HG02884 (cell line): ENCODE results near the gene ZNF319.
"Not testable (repeated sequence)": the region's sequence is repeated elsewhere in the genome, so short reads cannot be mapped to it uniquely, and the experiment has no call there.

ENCODE experiments used
- ATAC-seq: cut with Tn5 transposase; IDR thresholded peaks from one replicate; pipeline ENCODE4 v1.9.1; 2021; ENCODE audit warnings: mild to moderate bottlenecking, moderate library complexity; ENCODE audit not compliant: unreplicated experiment

The ZNF319 gene

DNA sequence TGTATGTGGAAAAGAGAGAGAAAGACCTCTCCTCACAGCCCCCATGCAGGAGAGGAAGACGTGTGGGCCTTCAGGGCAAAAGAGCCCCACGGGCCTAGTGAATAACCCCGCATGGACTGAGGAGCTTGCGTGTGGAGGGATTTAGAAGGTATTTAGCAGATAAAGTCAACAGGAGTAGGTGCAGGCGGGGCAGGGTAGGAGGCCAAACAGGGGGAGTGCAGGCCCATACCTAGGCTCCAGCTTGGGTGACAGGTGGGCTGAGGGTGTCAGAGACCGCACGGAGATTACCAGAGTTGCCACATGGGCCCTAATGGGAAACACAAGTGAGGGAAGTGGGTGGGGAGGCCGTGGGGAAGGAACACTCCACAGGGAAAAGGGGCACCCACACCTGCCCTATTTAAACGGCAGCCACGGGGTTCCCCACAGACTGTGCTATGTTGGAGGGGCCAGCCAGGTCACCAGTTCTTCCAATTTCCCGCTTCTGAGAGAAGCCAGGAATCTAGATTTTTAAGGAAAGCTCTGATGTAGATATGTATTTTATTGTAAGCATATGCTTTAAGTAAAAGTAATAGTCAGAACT is 21.4 kb downstream of the ZNF319 start:
- ATAC-seq: no peak

DNA sequence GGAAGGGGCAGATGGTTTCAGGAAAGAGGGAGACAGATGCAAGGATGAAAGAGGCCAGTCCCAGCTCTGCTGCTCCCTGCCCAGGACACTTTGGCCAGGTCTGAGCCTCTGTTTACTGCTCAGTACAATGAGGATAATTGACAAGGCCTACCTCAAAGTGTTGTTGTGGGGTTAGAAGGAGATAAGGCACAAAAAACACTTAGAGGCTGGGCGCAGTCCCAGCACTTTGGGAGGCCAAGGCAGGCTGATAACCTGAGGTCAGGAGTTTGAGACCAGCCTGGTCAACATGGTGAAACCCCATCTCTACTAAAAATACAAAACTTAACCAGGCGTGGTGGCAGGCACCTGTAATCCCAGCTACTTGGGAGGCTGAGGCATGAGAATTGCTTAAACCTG is 22.4 kb downstream of the ZNF319 start:
- ATAC-seq: not testable (repeated sequence)

DNA sequence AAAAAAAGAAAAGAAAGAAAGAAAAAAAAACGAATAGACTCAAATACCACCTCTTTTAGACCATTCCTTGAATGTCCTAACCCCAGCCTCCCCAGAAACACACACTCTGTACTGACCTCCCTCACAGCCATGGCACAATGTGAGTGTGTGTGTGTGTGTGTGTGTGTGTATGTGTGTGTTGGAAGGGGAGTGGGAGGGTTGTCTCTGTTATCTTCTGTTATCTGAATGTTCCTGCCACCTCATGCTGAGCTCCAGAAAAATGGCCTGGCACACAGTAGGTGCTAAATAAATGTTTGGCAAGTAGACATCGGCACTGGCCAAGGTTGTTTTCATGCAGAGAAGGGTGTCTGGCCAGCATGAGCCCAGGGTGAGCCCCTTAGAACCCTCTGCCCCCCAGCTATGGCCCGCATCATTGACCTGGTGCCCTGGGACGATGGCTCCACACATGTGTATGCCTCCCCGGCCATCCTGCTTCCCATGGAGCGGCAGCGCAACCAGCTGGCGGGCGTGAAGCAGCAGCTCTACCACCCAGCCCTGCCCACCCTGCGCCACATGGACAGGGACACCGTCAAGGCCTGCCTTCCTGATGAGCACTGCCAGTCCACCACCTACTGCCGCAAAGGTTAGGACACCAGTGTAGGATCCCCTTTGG is 22.9 kb downstream of the ZNF319 start:
- ATAC-seq: no peak

DNA sequence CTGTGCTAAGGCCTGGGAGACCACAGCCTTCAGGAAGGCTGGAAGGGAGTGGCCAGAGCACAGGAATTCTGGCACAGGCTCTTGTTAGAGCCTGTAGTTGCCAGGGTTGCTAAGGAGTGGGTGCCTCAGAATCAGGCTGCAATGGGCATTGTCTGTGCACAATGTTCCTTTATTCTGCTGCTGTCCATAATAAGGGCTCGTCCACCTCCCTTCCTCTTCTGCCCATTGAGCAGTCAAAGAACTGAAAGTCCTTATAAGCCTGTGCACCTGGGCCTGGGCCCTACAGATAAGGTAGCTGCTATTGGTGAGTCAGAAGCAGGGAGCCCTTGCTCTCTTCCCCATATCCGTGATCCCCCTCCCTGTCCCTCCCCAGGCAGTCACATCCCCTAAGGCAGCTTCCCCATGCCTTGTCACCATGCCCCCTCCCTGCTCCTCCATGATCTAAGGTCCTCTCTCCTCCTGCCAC is 24.1 kb downstream of the ZNF319 start:
- no peak for ATAC-seq

DNA sequence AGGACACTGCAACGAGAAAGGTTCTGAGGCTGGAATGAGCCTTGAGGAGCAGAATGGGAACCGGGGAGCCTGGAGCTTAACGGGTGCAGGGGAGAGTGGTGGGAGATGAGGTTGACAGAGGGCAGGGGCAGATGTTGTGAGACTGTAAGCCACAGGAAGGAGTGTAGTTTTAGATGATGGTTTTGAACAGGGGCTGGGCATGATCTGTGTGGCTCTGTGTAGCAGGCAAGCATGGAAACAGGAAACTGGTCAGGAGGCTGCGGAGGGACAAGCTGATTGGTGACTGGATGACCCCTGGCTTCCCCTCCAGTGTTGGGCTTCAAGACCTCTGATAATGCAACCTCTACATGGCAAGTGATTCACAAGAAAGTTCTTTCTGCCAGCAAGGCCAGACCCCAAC is 28.2 kb downstream of the ZNF319 start:
- ATAC-seq: no peak

DNA sequence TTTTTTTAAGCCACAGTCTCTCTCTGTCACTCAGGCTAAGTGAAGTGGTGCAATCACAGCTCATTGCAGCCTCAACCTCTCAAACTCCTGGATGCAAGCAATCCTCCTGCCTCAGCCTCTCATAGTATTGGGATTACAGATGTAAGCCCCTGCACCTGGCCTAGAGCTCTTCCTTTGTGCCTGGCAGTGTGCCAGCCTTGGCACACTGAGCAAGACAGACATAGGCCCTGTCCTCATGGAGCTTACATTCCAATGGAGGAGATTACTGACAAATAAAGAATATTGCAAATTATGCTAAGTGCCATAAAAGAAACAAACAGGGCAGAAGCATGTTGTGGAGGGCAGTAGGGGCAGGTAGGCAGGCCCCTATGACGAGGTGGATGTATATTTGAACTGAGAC is 28.6 kb downstream of the ZNF319 start:
- no peak for ATAC-seq

DNA sequence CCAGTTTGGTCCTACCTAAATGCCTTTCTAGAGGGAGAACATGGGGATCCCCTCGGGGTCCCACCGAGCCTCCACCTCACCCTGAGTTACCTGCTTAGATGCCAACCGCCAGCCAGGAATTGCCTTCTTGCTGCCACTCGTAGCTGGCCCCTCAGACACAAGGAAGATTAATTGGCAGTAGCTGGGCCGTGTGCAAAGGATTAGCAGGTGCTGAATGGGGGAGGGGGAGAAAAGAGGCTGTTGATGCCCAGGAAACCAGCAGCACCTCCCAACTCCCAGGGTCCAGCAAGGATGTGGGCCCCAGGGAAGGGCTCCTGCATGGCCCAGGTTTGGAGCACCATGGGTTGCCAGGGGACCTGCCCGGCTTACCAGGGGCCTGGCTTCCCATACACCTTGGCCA is 29.5 kb downstream of the ZNF319 start, which contains the start of gene CNGB1:
Gene CNGB1, minus strand, starts transcription at position 159 of the 400 bp plus-strand sequence. CDS start 3,842 bp downstream, outside the sequence.
- no peak for ATAC-seq

DNA sequence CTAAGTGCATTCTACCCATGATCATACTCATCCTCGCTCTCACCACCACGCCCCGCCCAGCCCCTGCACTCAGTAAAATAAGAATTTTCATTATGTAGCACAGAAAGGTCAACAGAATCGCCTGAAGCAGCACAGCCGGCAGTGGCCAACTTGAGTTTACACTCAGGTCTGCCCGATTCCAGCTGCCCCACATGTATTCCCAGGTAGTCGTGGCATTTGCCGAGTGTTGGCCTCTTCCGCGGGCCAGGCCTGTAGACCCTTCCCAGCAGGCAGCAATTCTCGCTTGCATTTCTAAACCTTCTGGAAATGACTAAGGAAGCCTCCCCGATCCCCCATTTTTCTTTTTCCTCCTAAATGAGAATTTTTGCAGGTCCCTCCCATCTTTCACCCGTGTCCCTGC is 30.2 kb downstream of the ZNF319 start:
- no peak for ATAC-seq

DNA sequence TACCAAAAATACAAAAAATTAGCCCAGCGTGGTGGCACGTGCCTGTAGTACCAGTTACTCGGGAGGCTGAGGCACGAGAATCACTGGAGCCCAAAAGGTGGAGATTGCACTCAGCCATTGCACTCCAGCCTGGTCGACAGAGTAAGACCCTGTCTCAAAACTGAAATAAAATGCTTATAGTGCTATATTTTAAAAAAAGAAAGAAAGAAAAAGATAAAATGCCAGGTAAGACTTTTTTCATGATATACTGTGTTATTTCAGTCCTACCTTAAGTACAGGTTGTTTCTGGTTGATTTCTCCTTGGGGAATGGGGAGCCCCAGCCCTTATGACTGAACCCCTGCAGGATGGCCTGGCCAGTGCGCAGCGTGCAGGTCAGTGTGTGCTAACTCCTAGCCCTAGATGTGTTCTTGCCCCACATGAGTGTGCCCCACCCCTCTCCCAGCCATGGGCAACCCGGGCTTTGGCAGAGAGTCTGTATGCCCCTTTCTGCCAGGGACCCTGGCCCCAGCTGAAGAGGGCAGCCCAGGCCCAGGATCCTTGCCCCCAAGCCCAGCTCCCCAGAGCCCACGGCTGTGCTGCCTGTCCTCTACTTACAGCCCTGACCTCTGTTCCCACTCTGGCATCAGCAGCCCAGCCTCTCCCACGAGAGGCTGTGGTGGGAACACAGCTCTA is 30.9 kb downstream of the ZNF319 start:
- ATAC-seq: no peak

DNA sequence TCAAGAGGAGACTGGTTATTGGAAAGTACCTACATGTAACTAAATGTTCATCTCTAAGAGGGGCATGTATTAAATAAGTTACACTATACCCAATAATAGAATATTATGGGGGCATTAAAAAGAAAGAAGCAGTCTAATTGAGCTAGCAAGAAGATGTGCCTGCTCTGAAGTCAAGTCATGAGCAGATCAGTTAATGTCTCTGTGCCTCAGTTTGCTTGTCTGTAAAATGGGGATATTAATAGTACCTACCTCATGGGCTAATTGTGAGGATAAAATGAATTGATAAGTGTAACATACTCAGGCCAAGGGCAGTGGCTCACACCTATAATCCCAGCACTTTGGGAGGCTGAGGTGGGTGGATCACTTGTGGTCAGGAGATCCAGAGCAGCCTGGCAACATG is 32.6 kb downstream of the ZNF319 start:
- ATAC-seq: no peak

DNA sequence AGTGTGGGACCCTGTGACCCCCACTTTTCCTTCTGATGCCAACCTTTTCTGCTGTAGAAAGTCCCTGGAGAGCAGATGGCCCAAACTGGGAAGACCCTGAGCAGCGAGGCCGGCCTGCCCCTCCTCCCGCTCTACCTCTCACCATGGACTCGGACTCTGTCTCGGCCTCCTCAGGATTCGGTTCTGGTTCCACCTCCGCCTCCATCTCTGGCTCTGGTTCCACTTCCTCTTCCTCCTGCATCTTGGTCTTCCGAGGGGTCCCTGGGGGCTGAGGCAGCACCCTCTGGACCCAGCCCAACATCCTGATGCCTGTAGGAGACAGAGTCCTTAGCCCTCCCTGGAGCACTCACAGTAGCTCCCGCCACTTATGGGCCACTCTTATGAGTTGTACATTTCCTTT is 33.5 kb downstream of the ZNF319 start:
- ATAC-seq: no peak

DNA sequence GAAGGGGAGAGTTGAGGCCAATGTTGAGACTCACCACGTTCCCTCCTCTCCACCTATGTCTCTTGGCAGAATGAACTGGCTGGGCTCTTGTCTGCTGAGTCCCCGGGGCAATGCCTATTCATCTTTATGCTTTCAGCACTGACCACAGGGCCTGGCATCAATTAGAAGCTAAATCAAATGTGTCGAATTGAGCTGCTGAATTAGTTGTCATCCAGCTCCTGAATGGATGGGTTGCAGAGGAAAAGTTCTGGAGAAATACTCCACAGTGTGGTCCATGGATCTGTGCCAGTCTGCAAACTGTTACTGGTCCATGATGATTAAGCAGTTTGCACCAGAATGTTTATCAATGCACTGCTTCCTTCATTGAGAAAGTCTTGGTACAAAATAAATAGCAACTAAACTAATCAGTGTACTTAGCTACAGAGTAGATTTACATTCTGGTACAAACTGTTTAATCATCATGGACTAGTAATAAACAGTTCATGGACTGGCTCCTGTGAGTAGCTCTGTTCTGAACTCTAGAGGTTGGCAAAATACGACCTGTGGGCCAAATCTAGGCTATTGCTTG is 34.2 kb downstream of the ZNF319 start:
- no peak for ATAC-seq

DNA sequence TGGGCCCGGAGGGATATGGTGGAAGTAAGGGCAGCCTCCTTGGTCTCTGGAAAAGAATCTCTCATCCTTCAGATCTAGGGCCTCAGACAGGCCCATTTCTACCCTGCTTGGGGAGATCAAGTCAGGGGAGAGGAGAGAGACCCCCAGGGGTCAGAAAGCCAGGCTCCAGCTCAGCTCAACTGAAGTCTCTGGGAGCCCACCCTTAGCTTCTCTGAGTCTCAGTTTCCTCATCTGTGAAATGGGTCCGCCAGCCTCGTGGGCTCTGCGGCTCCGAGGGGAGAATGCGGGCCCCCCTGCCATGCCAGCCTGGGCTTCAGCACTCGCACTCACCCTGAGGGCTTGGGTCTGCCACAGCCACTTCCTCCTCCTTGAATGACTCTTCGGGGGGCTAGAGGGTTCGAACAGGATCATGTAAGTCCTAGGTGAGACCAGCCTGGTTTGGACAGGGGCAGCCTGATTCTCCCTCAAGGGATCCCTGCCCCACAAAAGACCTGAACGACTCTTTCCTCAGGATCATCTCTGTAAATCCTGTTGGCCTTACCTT is 36.2 kb downstream of the ZNF319 start:
- no peak for ATAC-seq

DNA sequence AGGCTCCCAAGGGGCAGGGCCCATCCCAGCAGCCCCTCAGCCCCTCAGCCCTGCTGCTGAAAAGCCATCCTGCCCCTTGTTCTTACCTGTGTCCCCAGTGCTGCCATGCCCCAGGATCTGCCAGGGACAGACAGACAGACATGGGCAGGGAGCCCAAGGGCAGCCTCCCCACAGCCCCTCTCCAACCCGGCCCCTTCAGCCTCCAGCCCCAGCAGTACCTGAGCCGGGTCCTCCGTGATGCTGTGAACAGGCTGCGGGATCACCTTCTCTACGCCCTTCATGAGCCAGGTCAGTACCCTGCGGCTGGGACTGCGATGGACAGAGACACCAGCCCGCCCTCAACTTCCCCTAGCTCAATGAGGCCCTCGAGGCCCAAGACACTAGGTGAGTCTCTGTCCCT is 37.7 kb downstream of the ZNF319 start:
- no peak for ATAC-seq

DNA sequence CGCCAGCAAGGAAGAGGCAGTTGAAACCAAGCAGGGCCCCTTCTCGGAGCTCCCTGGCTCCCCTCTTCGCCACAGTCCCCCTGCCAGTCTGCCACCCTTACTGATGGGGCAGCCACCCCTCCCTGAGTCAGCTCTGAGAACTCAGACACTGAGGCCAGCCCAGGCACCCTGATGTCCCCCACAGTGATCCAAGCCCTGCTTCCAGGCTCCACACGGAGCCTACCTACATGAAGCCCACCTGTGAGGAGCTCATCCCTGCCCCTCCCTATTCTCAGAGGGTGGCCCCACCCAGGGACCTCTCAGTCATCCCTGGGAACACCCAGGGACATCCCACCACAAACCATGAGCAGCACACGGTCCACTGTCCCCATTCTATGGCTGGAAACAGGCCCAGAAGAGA is 38.4 kb downstream of the ZNF319 start:
- no peak for ATAC-seq

DNA sequence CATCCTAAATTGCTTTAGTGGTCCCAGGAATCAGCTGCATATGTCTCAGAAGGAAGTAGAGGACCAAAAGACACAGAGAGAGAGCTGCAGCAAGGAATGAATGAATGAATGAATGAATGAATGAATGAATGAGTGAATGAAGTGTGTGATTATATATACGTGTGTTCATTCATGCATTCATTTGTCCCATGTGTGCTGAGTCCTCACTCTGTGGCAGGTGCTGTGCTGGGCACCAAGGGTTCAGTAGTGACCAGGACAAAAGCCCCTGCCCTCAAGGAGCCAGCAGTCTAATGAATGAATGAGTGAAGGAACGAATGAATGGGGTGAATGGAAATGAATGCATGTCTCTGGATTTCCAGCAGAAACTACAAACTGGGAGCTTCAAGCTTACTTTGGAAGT is 38.9 kb downstream of the ZNF319 start:
- ATAC-seq: no peak

DNA sequence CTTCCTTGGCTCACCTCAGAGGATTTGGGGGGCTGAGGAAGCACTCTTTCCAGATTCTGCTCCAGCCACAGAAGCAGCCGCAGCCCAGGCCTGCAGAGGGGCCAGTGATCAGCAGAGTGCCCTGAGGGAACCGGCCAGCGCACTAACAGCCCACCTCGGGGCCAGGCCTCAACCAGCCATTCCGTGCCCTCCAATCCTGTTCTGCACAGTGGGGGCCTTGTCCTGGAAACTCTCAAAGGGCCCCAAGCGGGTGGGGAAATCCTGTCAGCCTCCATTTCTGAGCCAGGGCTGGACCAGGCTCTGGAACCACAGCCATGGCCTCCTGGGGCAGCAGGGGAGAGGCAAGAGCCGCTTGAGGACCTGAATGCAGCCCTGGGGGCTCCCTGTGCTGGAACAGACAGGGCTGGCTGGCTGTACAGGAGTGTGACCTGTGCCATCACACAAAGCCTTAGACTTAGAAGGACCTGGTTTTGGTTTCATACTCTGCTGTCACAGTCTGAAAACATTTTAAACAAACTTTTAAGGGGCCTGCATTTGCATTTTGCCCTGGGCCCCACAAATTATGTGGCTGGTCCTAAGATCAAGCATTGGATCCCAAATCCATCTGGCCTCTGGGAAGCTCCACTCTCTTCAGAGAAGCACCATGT is 39.5 kb downstream of the ZNF319 start:
- ATAC-seq: no peak

DNA sequence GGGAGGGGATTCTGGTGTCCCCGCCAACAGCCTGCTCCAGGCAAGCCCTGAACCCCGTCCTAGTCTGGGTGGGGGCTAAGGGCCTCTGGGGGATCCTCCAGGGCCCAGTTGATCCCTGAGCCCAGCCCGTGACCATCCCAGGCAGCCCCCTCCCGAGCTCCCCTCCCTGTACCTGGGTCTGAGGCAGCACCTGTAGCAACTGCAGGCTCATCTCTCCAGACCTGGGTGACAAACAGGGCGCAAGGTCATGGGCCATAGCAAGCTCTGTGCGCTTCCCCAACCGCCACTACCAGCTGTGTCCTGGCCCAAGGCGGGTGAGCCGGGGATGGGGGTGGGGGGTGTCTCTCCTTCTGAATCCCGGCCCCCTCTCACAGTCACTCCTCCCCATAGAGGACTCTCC is 40.2 kb downstream of the ZNF319 start:
- no peak for ATAC-seq

DNA sequence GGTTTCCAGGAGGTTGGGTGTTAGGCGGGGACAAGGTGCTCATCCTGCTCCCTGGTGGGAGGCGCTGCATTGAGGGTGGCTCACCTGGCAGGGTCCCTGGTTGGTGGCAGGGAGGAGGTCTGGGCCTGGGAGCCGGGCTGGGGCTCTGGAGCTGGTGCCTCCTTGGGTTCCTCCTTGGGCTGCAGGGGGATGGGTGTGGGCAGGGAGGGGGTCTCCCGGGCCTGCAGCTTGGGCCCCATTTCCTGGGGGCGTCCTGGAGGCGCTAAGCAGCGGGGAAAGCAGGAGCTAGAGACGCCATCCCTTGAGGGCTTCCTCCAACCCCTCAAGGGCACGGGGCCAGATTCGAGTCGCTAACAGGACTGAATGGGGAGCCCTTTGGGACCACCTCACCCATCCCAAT is 40.7 kb downstream of the ZNF319 start:
- ATAC-seq: no peak

DNA sequence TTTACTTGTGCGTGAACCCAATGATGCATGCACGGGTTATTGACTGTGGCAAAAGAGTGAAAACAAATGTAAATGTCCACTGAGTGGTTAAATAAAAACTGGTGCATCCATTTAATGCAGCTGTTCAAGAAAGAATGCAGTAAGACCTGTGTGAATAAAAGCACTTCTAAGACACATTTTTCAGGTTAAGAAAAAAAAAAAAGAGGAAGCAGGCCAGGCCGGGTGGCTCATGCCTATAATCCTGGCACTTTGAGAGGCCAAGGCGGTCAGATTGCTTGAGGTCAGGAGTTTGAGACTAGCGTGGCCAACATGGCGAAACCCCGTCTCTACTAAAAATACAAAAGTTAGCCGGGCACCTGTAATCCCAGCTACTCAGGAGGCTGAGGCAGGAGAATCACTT is 41.4 kb downstream of the ZNF319 start:
- ATAC-seq: no peak

DNA sequence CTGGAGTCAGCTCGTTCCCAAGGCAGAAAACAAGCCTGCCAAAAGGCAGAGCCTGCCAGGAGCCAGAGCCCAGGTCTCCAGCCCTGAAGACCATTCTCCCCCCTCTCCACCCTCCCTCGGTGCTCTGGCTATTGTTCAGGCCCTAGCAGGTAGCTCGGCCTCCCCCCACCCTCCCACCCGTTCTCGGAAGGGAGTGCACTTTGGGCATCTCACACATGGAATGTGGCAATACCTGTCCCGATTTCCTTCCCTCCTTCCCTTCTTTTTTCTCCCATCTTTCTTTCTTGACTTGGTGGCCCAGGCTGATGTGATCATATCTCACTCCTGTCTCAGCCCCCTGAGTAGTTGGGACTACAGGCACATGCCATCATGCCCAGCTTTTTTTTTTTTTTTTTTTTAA is 41.9 kb downstream of the ZNF319 start:
- no peak for ATAC-seq
